HEK293 (cell line): ENCODE data around the gene PRKCA.

Source experiments
- CTCF ChIA-PET: fragments of 350-600 bp; formaldehyde crosslinking; extraction: SDS; loops from one replicate; lab custom pipeline; 2021; ENCODE audit warnings: antibody characterized with exemption; lab: Yijun Ruan, JAX
- POLR2A ChIA-PET: fragments of 300-600 bp; formaldehyde crosslinking; extraction: SDS; loops from one replicate; lab custom pipeline; 2020; ENCODE audit warnings: antibody characterized with exemption, inconsistent platforms; lab: Yijun Ruan, JAX
- H3K27ac ChIP-seq: fragments of 200-500 bp; sonication (Bioruptor generic); 2 replicates; pipeline ENCODE4 v1.5.1; 2014; ENCODE audit warnings: low read depth, low read length, control low read depth, inconsistent platforms; ENCODE audit errors: extremely low read depth
- H3K36me3 ChIP-seq, 2 experiments: fragments of 200-500 bp in 1 of 2; sonication (Bioruptor generic) in 1 of 2; 1 replicate in 1 of 2; 2 replicates in 1 of 2; pipeline ENCODE4 v1.5.1; 2014 to 2017; ENCODE audit warnings: inconsistent platforms in 2 of 2, low read length in 2 of 2; ENCODE audit not compliant: control insufficient read depth in 2 of 2, insufficient read depth in 1 of 2
- H3K4me1 ChIP-seq: fragments of 200-500 bp; sonication (Bioruptor generic); 2 replicates; pipeline ENCODE4 v1.5.1; 2014; ENCODE audit warnings: mild to moderate bottlenecking, low read length, inconsistent platforms; ENCODE audit not compliant: control insufficient read depth, insufficient read depth
- H3K4me3 ChIP-seq: 2 replicates; pipeline ENCODE4 v1.5.1; 2011; ENCODE audit warnings: low read depth, mild to moderate bottlenecking, control low read depth, low read length, moderate library complexity
- H3K9me3 ChIP-seq: fragments of 200-500 bp; sonication (Bioruptor generic); 2 replicates; pipeline ENCODE4 v1.5.1; 2014; ENCODE audit warnings: low read depth, low read length, inconsistent platforms; ENCODE audit not compliant: control insufficient read depth, insufficient read depth
- BCL11B ChIP-seq: fragments of 450-650 bp; formaldehyde crosslinking; IDR thresholded peaks from 2 replicates; pipeline ENCODE4 v1.5.1; 2016; ENCODE audit warnings: low read depth, missing biosample characterization, missing genetic modification characterization
- FEZF1 ChIP-seq: fragments of 450-650 bp; formaldehyde crosslinking; IDR thresholded peaks from 2 replicates; pipeline ENCODE4 v1.5.1; 2016; ENCODE audit warnings: missing biosample characterization, missing genetic modification characterization
- HOXC10 ChIP-seq: sonication (generic); formaldehyde crosslinking; IDR thresholded peaks from 2 replicates; pipeline ENCODE4 v1.8.1; 2023; ENCODE audit warnings: mild to moderate bottlenecking, missing genetic modification reagents
- PATZ1 ChIP-seq: fragments of 450-650 bp; formaldehyde crosslinking; IDR thresholded peaks from 2 replicates; pipeline ENCODE4 v1.5.1; 2016; ENCODE audit warnings: missing biosample characterization, missing genetic modification characterization
- SCRT2 ChIP-seq: fragments of 450-650 bp; formaldehyde crosslinking; IDR thresholded peaks from 2 replicates; pipeline ENCODE4 v1.5.1; 2016; ENCODE audit warnings: missing biosample characterization, missing genetic modification characterization
- ZBTB48 ChIP-seq: fragments of 450-650 bp; formaldehyde crosslinking; IDR thresholded peaks from 2 replicates; pipeline ENCODE4 v1.5.1; 2016; ENCODE audit warnings: missing biosample characterization, missing genetic modification characterization
- ZFP3 ChIP-seq: fragments of 450-650 bp; formaldehyde crosslinking; IDR thresholded peaks from 2 replicates; pipeline ENCODE4 v1.5.1; 2016; ENCODE audit warnings: low read depth, missing biosample characterization, missing genetic modification characterization
- ZNF175 ChIP-seq: fragments of 450-650 bp; formaldehyde crosslinking; IDR thresholded peaks from 2 replicates; pipeline ENCODE4 v1.5.1; 2016; ENCODE audit warnings: missing biosample characterization, missing genetic modification characterization
- ZNF18 ChIP-seq: fragments of 450-650 bp; formaldehyde crosslinking; IDR thresholded peaks from 2 replicates; pipeline ENCODE4 v1.5.1; 2016; ENCODE audit warnings: missing biosample characterization, missing genetic modification characterization
- ZNF302 ChIP-seq: fragments of 450-650 bp; formaldehyde crosslinking; IDR thresholded peaks from 2 replicates; pipeline ENCODE4 v1.5.1; 2016; ENCODE audit warnings: missing biosample characterization, missing genetic modification characterization, low read depth
- ZNF341 ChIP-seq: fragments of 450-650 bp; formaldehyde crosslinking; IDR thresholded peaks from 2 replicates; pipeline ENCODE4; 2016; ENCODE audit warnings: low read depth, missing biosample characterization, missing genetic modification characterization
- ZNF362 ChIP-seq: fragments of 450-650 bp; formaldehyde crosslinking; IDR thresholded peaks from 2 replicates; pipeline ENCODE4 v1.5.1; 2016; ENCODE audit warnings: missing biosample characterization, missing genetic modification characterization
- ZNF366 ChIP-seq: fragments of 450-650 bp; formaldehyde crosslinking; conservative IDR thresholded peaks from 2 replicates; pipeline ENCODE4 v1.5.1; 2016; ENCODE audit warnings: missing biosample characterization, missing genetic modification characterization
- ZNF398 ChIP-seq: fragments of 450-650 bp; formaldehyde crosslinking; IDR thresholded peaks from 2 replicates; pipeline ENCODE4 v1.5.1; 2017; ENCODE audit warnings: missing biosample characterization, missing genetic modification characterization
- ZNF518A ChIP-seq: fragments of 450-650 bp; formaldehyde crosslinking; conservative IDR thresholded peaks from 2 replicates; pipeline ENCODE4 v1.5.1; 2016; ENCODE audit warnings: low read depth, missing biosample characterization, missing genetic modification characterization
- ZNF558 ChIP-seq: fragments of 450-650 bp; formaldehyde crosslinking; IDR thresholded peaks from 2 replicates; pipeline ENCODE4 v1.5.1; 2016; ENCODE audit warnings: missing biosample characterization, missing genetic modification characterization
- ZNF571 ChIP-seq: fragments of 450-650 bp; formaldehyde crosslinking; IDR thresholded peaks from 2 replicates; pipeline ENCODE4 v1.5.0; 2017; ENCODE audit warnings: missing biosample characterization, missing genetic modification characterization
- ZNF600 ChIP-seq: fragments of 450-650 bp; formaldehyde crosslinking; IDR thresholded peaks from 2 replicates; pipeline ENCODE4 v1.5.1; 2016; ENCODE audit warnings: missing biosample characterization, missing genetic modification characterization
- ZNF654 ChIP-seq: fragments of 450-650 bp; formaldehyde crosslinking; IDR thresholded peaks from 2 replicates; pipeline ENCODE4 v1.5.1; 2016; ENCODE audit warnings: low read depth, missing biosample characterization, missing genetic modification characterization
- ZNF768 ChIP-seq: fragments of 450-650 bp; formaldehyde crosslinking; IDR thresholded peaks from 2 replicates; pipeline ENCODE4 v1.5.1; 2018; ENCODE audit warnings: missing biosample characterization, mild to moderate bottlenecking, missing genetic modification characterization
- ZSCAN16 ChIP-seq: fragments of 450-650 bp; formaldehyde crosslinking; IDR thresholded peaks from 2 replicates; pipeline ENCODE4 v1.5.1; 2016; ENCODE audit warnings: missing biosample characterization, missing genetic modification characterization
- ZSCAN18 ChIP-seq: fragments of 450-650 bp; formaldehyde crosslinking; IDR thresholded peaks from 2 replicates; pipeline ENCODE4 v1.5.1; 2016; ENCODE audit warnings: missing biosample characterization, missing genetic modification characterization

The PRKCA gene

GRCh38 chr17:66373079-66373478, 70.7 kb downstream of the PRKCA start (continued):
- TF ChIP-seq ZNF518A (tag by site-specific recombination) (no peak), ZNF768 (tag by site-specific recombination) (peak; percentile 69; the same call in 1 of the 2 replicates)

- H3K4me3 ChIP-seq = no peak overlapping the region
- no peaks in the 10 kb centered on the region for H3K9me3 ChIP-seq
- H3K4me1 ChIP-seq = peaks cover 20% of the 10 kb centered on the region
- CTCF ChIA-PET = no interaction called here
- no peak overlapping the region; the same call in 1 of the 2 replicates for H3K27ac ChIP-seq
- POLR2A ChIA-PET = interaction anchor here (0.5 to 1.5 kb wide), 2 partner anchors 34 to 73 kb away, joined by 4 to 7 read pairs; no protein-coding TSS in a partner anchor
- H3K36me3 ChIP-seq = no peaks in the 10 kb centered on the region
- TF ChIP-seq ZNF571 = no peak
- no peak for TF ChIP-seq HOXC10 (CRISPR knock-in tag)
- TF ChIP-seq ZNF18 (tag by site-specific recombination) = no peak
- no peak for TF ChIP-seq ZNF654 (tag by site-specific recombination)
- peak; percentile 84 for TF ChIP-seq FEZF1 (tag by site-specific recombination)
- TF ChIP-seq ZBTB48 (tag by site-specific recombination) = peak; percentile 35; the same call in 1 of the 2 replicates
- 0 out of 2 replicates have a peak, but pooled peaks have one; percentile 14 for TF ChIP-seq ZNF398 (tag by site-specific recombination)
- TF ChIP-seq ZNF558 (tag by site-specific recombination) = peak; percentile 38; the same call in 1 of the 2 replicates
- TF ChIP-seq BCL11B (tag by site-specific recombination) = no peak
- peak; percentile 86; the same call in 1 of the 2 replicates for TF ChIP-seq ZNF600
- TF ChIP-seq ZNF302 = no peak
- TF ChIP-seq PATZ1 (tag by site-specific recombination) = peak; percentile 71
- peak; percentile 39; the same call in 1 of the 2 replicates for TF ChIP-seq ZNF366 (tag by site-specific recombination)
- no peak for TF ChIP-seq ZSCAN18 (tag by site-specific recombination)
- TF ChIP-seq ZNF175 (tag by site-specific recombination) = no peak
- TF ChIP-seq ZFP3 (tag by site-specific recombination) = 0 out of 2 replicates have a peak, but pooled peaks have one; percentile 27
- TF ChIP-seq ZNF341 (tag by site-specific recombination) = peak; percentile 42
- TF ChIP-seq ZSCAN16 (tag by site-specific recombination) = no peak
- peak; percentile 92 for TF ChIP-seq ZNF362
- TF ChIP-seq SCRT2 (tag by site-specific recombination) = peak; percentile 66
Observed at GRCh38 chr17:66373944-66374817, 71.8 kb downstream of the PRKCA start.
